HEK293 (cell line): ENCODE measurements around the gene S100A4.

Source experiments
- ZNF138 ChIP-seq: fragments of 450-650 bp; formaldehyde crosslinking; IDR thresholded peaks from 2 replicates; pipeline ENCODE4 v1.5.1; 2016; ENCODE audit warnings: missing biosample characterization, missing genetic modification characterization, borderline replicate concordance
- ZNF23 ChIP-seq: fragments of 450-650 bp; formaldehyde crosslinking; IDR thresholded peaks from 2 replicates; pipeline ENCODE4 v1.5.1; 2016; ENCODE audit warnings: missing biosample characterization, missing genetic modification characterization, borderline replicate concordance
- ZNF48 ChIP-seq: fragments of 450-650 bp; formaldehyde crosslinking; IDR thresholded peaks from 2 replicates; pipeline ENCODE4 v1.5.1; 2016; ENCODE audit warnings: missing biosample characterization, missing genetic modification characterization
- ZNF521 ChIP-seq: fragments of 450-650 bp; formaldehyde crosslinking; IDR thresholded peaks from 2 replicates; pipeline ENCODE4 v1.5.1; 2017; ENCODE audit warnings: missing biosample characterization, mild to moderate bottlenecking, missing genetic modification characterization
- ZNF561 ChIP-seq: fragments of 450-650 bp; IDR thresholded peaks from 2 replicates; pipeline ENCODE4 v1.5.1; 2018; ENCODE audit warnings: missing biosample characterization, missing genetic modification characterization, borderline replicate concordance
- TF ChIP-seq, protein P1 (sequence below): fragments of 450-650 bp; formaldehyde crosslinking; IDR thresholded peaks from 2 replicates; pipeline ENCODE4 v1.5.1; 2016; ENCODE audit warnings: missing biosample characterization, missing genetic modification characterization
- TF ChIP-seq, protein P2 (sequence below): fragments of 450-650 bp; formaldehyde crosslinking; IDR thresholded peaks from 2 replicates; pipeline ENCODE4 v1.5.1; 2016; ENCODE audit warnings: missing biosample characterization, missing genetic modification characterization
- TF ChIP-seq, protein P3 (sequence below): fragments of 450-650 bp; IDR thresholded peaks from 2 replicates; pipeline ENCODE4 v1.5.1; 2018; ENCODE audit warnings: missing biosample characterization, mild to moderate bottlenecking, missing genetic modification characterization
- TF ChIP-seq, protein P4 (sequence below): fragments of 450-650 bp; formaldehyde crosslinking; IDR thresholded peaks from 2 replicates; pipeline ENCODE4 v1.5.1; 2017; ENCODE audit warnings: missing biosample characterization, missing genetic modification characterization
- TF ChIP-seq, protein P5 (sequence below): fragments of 450-650 bp; formaldehyde crosslinking; IDR thresholded peaks from 2 replicates; pipeline ENCODE4 v1.5.1; 2016; ENCODE audit warnings: missing biosample characterization, missing genetic modification characterization, low read depth

DNA sequence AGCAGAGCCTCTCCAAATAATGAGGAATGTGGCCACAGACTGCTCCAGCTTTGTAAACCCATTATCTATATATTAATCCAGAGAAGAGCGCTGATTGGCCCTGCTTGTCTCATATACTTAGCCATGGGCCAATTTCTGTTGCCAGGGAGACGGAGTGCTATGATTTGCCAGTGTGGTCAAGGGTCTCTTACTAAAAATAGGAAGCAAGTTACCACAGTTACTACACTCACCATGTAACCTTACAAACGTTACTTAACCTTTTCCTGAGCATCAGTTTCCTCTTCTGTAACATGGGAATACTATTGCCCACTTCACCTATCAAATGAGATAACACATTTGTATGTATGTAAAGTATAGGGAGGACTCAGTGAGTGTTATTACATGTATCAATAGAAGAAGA is 27.7 kb upstream of the S100A4 start:
- TF ChIP-seq ZNF521 (tag by site-specific recombination) (no peak), ZNF23 (tag by site-specific recombination) (no peak), ZNF138 (no peak), ZNF48 (tag by site-specific recombination) (no peak), ZNF561 (tag by site-specific recombination) (no peak)
- TF ChIP-seq, protein P1, sequence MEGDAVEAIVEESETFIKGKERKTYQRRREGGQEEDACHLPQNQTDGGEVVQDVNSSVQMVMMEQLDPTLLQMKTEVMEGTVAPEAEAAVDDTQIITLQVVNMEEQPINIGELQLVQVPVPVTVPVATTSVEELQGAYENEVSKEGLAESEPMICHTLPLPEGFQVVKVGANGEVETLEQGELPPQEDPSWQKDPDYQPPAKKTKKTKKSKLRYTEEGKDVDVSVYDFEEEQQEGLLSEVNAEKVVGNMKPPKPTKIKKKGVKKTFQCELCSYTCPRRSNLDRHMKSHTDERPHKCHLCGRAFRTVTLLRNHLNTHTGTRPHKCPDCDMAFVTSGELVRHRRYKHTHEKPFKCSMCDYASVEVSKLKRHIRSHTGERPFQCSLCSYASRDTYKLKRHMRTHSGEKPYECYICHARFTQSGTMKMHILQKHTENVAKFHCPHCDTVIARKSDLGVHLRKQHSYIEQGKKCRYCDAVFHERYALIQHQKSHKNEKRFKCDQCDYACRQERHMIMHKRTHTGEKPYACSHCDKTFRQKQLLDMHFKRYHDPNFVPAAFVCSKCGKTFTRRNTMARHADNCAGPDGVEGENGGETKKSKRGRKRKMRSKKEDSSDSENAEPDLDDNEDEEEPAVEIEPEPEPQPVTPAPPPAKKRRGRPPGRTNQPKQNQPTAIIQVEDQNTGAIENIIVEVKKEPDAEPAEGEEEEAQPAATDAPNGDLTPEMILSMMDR: no peak
- TF ChIP-seq, protein P2, sequence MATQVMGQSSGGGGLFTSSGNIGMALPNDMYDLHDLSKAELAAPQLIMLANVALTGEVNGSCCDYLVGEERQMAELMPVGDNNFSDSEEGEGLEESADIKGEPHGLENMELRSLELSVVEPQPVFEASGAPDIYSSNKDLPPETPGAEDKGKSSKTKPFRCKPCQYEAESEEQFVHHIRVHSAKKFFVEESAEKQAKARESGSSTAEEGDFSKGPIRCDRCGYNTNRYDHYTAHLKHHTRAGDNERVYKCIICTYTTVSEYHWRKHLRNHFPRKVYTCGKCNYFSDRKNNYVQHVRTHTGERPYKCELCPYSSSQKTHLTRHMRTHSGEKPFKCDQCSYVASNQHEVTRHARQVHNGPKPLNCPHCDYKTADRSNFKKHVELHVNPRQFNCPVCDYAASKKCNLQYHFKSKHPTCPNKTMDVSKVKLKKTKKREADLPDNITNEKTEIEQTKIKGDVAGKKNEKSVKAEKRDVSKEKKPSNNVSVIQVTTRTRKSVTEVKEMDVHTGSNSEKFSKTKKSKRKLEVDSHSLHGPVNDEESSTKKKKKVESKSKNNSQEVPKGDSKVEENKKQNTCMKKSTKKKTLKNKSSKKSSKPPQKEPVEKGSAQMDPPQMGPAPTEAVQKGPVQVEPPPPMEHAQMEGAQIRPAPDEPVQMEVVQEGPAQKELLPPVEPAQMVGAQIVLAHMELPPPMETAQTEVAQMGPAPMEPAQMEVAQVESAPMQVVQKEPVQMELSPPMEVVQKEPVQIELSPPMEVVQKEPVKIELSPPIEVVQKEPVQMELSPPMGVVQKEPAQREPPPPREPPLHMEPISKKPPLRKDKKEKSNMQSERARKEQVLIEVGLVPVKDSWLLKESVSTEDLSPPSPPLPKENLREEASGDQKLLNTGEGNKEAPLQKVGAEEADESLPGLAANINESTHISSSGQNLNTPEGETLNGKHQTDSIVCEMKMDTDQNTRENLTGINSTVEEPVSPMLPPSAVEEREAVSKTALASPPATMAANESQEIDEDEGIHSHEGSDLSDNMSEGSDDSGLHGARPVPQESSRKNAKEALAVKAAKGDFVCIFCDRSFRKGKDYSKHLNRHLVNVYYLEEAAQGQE (tag by site-specific recombination): no peak
- TF ChIP-seq, protein P3, sequence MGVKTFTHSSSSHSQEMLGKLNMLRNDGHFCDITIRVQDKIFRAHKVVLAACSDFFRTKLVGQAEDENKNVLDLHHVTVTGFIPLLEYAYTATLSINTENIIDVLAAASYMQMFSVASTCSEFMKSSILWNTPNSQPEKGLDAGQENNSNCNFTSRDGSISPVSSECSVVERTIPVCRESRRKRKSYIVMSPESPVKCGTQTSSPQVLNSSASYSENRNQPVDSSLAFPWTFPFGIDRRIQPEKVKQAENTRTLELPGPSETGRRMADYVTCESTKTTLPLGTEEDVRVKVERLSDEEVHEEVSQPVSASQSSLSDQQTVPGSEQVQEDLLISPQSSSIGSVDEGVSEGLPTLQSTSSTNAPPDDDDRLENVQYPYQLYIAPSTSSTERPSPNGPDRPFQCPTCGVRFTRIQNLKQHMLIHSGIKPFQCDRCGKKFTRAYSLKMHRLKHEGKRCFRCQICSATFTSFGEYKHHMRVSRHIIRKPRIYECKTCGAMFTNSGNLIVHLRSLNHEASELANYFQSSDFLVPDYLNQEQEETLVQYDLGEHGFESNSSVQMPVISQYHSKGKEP (tag by site-specific recombination): no peak
- TF ChIP-seq, protein P4, sequence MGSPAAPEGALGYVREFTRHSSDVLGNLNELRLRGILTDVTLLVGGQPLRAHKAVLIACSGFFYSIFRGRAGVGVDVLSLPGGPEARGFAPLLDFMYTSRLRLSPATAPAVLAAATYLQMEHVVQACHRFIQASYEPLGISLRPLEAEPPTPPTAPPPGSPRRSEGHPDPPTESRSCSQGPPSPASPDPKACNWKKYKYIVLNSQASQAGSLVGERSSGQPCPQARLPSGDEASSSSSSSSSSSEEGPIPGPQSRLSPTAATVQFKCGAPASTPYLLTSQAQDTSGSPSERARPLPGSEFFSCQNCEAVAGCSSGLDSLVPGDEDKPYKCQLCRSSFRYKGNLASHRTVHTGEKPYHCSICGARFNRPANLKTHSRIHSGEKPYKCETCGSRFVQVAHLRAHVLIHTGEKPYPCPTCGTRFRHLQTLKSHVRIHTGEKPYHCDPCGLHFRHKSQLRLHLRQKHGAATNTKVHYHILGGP: no peak
- TF ChIP-seq, protein P5, sequence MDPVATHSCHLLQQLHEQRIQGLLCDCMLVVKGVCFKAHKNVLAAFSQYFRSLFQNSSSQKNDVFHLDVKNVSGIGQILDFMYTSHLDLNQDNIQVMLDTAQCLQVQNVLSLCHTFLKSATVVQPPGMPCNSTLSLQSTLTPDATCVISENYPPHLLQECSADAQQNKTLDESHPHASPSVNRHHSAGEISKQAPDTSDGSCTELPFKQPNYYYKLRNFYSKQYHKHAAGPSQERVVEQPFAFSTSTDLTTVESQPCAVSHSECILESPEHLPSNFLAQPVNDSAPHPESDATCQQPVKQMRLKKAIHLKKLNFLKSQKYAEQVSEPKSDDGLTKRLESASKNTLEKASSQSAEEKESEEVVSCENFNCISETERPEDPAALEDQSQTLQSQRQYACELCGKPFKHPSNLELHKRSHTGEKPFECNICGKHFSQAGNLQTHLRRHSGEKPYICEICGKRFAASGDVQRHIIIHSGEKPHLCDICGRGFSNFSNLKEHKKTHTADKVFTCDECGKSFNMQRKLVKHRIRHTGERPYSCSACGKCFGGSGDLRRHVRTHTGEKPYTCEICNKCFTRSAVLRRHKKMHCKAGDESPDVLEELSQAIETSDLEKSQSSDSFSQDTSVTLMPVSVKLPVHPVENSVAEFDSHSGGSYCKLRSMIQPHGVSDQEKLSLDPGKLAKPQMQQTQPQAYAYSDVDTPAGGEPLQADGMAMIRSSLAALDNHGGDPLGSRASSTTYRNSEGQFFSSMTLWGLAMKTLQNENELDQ (tag by site-specific recombination): no peak
